ENCODE data around the gene SELENOT.

GRCh38 chr3:150597646-150598045, 5.5 kb upstream of the SELENOT start:
- TF ChIP-seq EP300 (IDR thresholded peaks at IDR 0.05): no peak
- TF ChIP-seq CTCF (IDR thresholded peaks at IDR 0.05): no peak
